ENCODE data around the gene CEBPE.
A peak's percentile ranks its signal among the peaks of the same experiment; 100 is the strongest.

The CEBPE gene

DNA sequence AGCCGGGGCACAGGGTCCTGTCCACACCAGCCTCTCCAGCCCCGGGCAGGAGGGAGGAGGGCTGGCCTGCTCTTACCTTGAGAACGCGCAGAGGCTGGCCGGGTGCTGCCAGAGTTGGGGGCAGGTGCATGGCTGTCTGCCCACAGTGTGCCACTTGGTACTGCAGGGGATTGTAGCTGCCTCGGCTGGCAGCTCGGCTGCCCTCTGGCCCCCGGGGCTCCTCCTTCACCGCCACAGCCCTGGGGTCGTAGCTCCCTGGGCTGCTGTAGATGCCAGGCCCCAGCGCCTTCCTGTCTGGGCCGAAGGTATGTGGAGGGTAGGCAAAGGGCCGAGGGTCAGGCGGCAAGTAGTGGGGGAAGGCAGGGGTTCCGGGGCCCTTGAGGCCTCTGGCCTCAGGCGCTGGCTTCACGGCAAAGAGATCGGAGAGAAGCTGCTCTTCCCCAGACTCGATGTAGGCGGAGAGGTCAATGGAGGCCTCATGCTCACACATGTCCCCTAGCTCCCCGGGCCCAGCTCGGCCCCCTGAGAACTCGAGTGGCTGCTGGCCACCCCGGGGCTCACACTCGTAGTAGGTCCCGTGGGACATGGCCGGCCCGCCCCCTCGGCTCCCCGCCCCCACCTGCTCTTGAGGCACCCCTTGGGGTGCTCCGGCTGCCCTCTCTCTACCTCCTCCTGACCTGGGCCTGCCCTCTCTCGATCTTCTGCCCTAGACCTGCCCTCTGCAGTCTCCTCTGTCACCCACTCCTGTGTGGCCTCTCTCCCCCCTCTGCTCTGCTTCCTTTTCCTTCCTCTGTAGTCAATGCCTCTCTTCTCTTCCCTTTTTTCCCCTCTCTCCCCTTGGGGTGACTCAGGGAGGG lies at the start of gene CEBPE:
Gene CEBPE, minus strand, starts transcription at position 750 of the 857 bp plus-strand sequence. Its CDS starts 164 bp downstream, at position 586.
- Histone ChIP-seq H3K4me1 (ENCODE audit: insufficient read depth, low read length, severe bottlenecking) (peaks cover 24% of the 10 kb centered on the region), H3K4me2 (ENCODE audit: low read length) (peak within 1 kb of the TSS; percentile 55; the same call in 1 of the 2 replicates)

DNA sequence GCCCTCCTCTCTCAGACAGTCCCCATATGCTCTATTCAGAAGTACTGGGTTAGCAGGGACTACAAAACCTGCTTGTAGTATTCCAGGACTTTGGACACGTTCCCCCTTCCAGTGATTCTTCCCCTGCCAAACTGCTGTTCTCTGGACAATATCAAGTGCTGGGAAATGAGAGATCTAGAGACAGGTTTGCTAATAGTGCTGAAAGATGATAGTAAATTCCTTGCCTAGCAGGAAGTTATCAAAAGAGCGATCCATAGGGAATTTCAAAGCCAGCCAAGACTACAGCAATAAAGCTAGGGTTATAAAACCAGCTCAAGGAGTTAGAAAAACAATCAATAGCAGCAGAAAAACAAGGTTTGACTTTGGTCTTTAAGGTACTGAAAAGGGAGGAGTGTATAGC lies 49.2 kb upstream of the CEBPE start:
- no peak overlapping the region for H3K4me3 ChIP-seq (ENCODE audit: low read depth, low read length, poor library complexity, severe bottlenecking)
- no peak overlapping the region for H2AFZ ChIP-seq (ENCODE audit: low read length)
- no peaks in the 10 kb centered on the region for H3K79me2 ChIP-seq (ENCODE audit: insufficient read depth, low read length)
- H3K9me2 ChIP-seq (ENCODE audit: low read depth, low read length), result no peaks in the 10 kb centered on the region
- no peaks in the 10 kb centered on the region for H4K20me1 ChIP-seq (ENCODE audit: insufficient read depth, low read length)
- H3K9ac ChIP-seq (ENCODE audit: low read length), result no peak overlapping the region
- H3K36me3 ChIP-seq (ENCODE audit: insufficient read depth, low read length), result no peaks in the 10 kb centered on the region
- H3K9me3 ChIP-seq (ENCODE audit: low read length), result no peaks in the 10 kb centered on the region
- TF ChIP-seq, protein P1, sequence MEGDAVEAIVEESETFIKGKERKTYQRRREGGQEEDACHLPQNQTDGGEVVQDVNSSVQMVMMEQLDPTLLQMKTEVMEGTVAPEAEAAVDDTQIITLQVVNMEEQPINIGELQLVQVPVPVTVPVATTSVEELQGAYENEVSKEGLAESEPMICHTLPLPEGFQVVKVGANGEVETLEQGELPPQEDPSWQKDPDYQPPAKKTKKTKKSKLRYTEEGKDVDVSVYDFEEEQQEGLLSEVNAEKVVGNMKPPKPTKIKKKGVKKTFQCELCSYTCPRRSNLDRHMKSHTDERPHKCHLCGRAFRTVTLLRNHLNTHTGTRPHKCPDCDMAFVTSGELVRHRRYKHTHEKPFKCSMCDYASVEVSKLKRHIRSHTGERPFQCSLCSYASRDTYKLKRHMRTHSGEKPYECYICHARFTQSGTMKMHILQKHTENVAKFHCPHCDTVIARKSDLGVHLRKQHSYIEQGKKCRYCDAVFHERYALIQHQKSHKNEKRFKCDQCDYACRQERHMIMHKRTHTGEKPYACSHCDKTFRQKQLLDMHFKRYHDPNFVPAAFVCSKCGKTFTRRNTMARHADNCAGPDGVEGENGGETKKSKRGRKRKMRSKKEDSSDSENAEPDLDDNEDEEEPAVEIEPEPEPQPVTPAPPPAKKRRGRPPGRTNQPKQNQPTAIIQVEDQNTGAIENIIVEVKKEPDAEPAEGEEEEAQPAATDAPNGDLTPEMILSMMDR (IDR thresholded peaks at IDR 0.05; ENCODE audit: low read length), result no peak
- TF ChIP-seq EZH2 (IDR thresholded peaks at IDR 0.05; ENCODE audit: borderline replicate concordance, low read length), result no peak
- no peaks in the 10 kb centered on the region for H3F3A ChIP-seq (ENCODE audit: insufficient read depth, low read length)
- no peak overlapping the region for H3K27ac ChIP-seq (ENCODE audit: low read depth, low read length, poor library complexity, severe bottlenecking)
- no peaks in the 10 kb centered on the region; the same call in 1 of the 2 replicates for H3K27me3 ChIP-seq (ENCODE audit: insufficient read depth, low read length)
- no peak overlapping the region for H3K4me2 ChIP-seq (ENCODE audit: low read length)
- no peaks in the 10 kb centered on the region for H3K4me1 ChIP-seq (ENCODE audit: insufficient read depth, low read length, severe bottlenecking)

More for the DNA sequence above, at the start of gene CEBPE:
- H3K9ac ChIP-seq (ENCODE audit: low read length), result peak within 1 kb of the TSS; percentile 8; the same call in 1 of the 2 replicates
- H3K9me2 ChIP-seq (ENCODE audit: low read depth, low read length), result no peaks in the 10 kb centered on the region
- H3K4me3 ChIP-seq (ENCODE audit: low read depth, low read length, poor library complexity, severe bottlenecking), result no peak within 1 kb of the TSS
- peak within 1 kb of the TSS; percentile 67 for H3K27ac ChIP-seq (ENCODE audit: low read depth, low read length, poor library complexity, severe bottlenecking)
- H3F3A ChIP-seq (ENCODE audit: insufficient read depth, low read length), result no peaks in the 10 kb centered on the region
- H3K27me3 ChIP-seq (ENCODE audit: insufficient read depth, low read length), result no peaks in the 10 kb centered on the region
- H3K36me3 ChIP-seq (ENCODE audit: insufficient read depth, low read length), result no peaks in the 10 kb centered on the region
- no peaks in the 10 kb centered on the region for H3K79me2 ChIP-seq (ENCODE audit: insufficient read depth, low read length)
- H3K9me3 ChIP-seq (ENCODE audit: low read length), result no peaks in the 10 kb centered on the region
- H4K20me1 ChIP-seq (ENCODE audit: insufficient read depth, low read length), result no peaks in the 10 kb centered on the region
- no peak within 1 kb of the TSS for H2AFZ ChIP-seq (ENCODE audit: low read length)
- TF ChIP-seq, protein P1 (IDR thresholded peaks at IDR 0.05; ENCODE audit: low read length), result no peak
- TF ChIP-seq EZH2 (IDR thresholded peaks at IDR 0.05; ENCODE audit: borderline replicate concordance, low read length), result no peak

DNA sequence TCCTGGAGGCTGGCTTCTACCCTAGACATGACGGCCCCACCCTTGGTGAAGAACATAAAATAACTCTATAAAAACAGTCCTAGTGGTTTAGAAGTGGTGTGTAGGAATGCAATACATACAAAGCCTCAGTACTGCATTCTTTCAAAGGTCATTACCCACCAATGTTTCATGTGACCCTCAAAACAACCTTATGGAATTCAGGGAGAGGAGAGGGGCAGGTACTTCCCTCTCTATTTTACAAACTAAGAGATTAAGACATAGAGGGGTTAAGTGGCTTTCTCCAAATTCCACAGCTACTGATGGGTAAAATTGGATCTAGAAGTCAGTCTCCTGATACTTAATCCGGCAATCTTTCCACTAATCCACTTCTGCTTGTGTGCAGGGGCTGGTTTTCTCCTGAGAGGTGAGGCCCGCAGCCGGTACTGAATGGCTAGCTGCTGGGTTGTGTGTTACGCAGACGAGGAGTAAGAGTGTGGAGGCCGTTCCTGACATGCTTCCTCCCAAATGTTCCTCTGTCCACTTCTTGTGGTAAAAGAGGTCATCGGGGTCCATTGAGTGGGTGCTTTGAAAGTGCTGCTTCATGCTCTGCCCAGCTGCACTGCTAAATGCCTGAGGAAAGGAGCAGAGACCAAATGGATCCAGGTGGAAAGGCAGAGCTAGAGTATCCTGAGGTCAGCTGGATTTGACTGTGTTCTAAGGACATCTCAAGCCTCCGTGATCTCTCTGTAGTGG lies 48.2 kb upstream of the CEBPE start:
- H3K79me2 ChIP-seq (ENCODE audit: insufficient read depth, low read length), result no peaks in the 10 kb centered on the region
- H4K20me1 ChIP-seq (ENCODE audit: insufficient read depth, low read length), result no peaks in the 10 kb centered on the region
- no peak overlapping the region for H3K9ac ChIP-seq (ENCODE audit: low read length)
- H3K4me1 ChIP-seq (ENCODE audit: insufficient read depth, low read length, severe bottlenecking), result no peaks in the 10 kb centered on the region
- no peaks in the 10 kb centered on the region for H3K9me2 ChIP-seq (ENCODE audit: low read depth, low read length)
- H2AFZ ChIP-seq (ENCODE audit: low read length), result no peak overlapping the region
- no peaks in the 10 kb centered on the region for H3K9me3 ChIP-seq (ENCODE audit: low read length)
- H3K27me3 ChIP-seq (ENCODE audit: insufficient read depth, low read length), result no peaks in the 10 kb centered on the region; the same call in 1 of the 2 replicates
- H3F3A ChIP-seq (ENCODE audit: insufficient read depth, low read length), result no peaks in the 10 kb centered on the region
- H3K4me2 ChIP-seq (ENCODE audit: low read length), result no peak overlapping the region
- H3K36me3 ChIP-seq (ENCODE audit: insufficient read depth, low read length), result no peaks in the 10 kb centered on the region
- H3K27ac ChIP-seq (ENCODE audit: low read depth, low read length, poor library complexity, severe bottlenecking), result no peak overlapping the region
- TF ChIP-seq, protein P1 (IDR thresholded peaks at IDR 0.05; ENCODE audit: low read length), result no peak
- TF ChIP-seq EZH2 (IDR thresholded peaks at IDR 0.05; ENCODE audit: borderline replicate concordance, low read length), result no peak
- no peak overlapping the region for H3K4me3 ChIP-seq (ENCODE audit: low read depth, low read length, poor library complexity, severe bottlenecking)

Data from OCI-LY1 (cell line).